Adrenal gland (tissue), 12 donors: Measurements from ENCODE around the gene ETFA. TPM values are rescaled to one million over a fixed set of nuclear protein-coding genes. Genes with fewer than 3 reads are reported as not detected.
"Not testable (repeated sequence)": the region's sequence is repeated elsewhere in the genome, so short reads cannot be mapped to it uniquely, and the experiment has no call there.

ENCODE experiments used
- DNase-seq, 7 donors: peaks; one replicate each; pipeline ENCODE4 v3.0.0-alpha.2; 2019 to 2020
- H3K27ac ChIP-seq, 5 donors: fragments of 200-600 bp; sonication (generic) in 4 of 5; 1 replicate in 3 of 5; 2 replicates in 2 of 5; pipeline versions ENCODE4 v1.5.1 to v1.8.0; 2016 to 2020; ENCODE audit warnings: mild to moderate bottlenecking in 1 of 5
- H3K27me3 ChIP-seq: fragments of 200-600 bp; 2 replicates; pipeline ENCODE4 v1.8.0; 2021
- H3K36me3 ChIP-seq, 2 donors: fragments of 200-600 bp; replicated peaks in 1 of 2; 1 replicate in 1 of 2; 2 replicates in 1 of 2; pipeline versions ENCODE4 v1.5.1 to v1.8.0; 2018 to 2022
- H3K4me1 ChIP-seq, 2 donors: fragments of 200-600 bp; replicated peaks in 1 of 2; 1 replicate in 1 of 2; 2 replicates in 1 of 2; pipeline versions ENCODE4 v1.5.1 to v1.8.0; 2018 to 2021
- H3K4me3 ChIP-seq, 4 donors: fragments of 200-600 bp; sonication (generic) in 3 of 4; one replicate each; pipeline ENCODE4 v1.5.1; 2016 to 2018
- H3K9me3 ChIP-seq, 3 donors: fragments of 200-600 bp; sonication (generic) in 1 of 3; replicated peaks in 1 of 3; 1 replicate in 2 of 3; 2 replicates in 1 of 3; pipeline versions ENCODE4 v1.5.1 to v1.8.0; 2016 to 2021
- CTCF ChIP-seq, 6 experiments: fragments of 450-650 bp in 4 of 6; fragments of 200-600 bp in 2 of 6; sonication (generic) in 1 of 6; IDR thresholded peaks; 1 replicate in 5 of 6; 2 replicates in 1 of 6; pipeline versions ENCODE4 v1.5.1 to v1.8.0; 2016 to 2021; ENCODE audit warnings: antibody characterized with exemption in 6 of 6, mild to moderate bottlenecking in 2 of 6, moderate library complexity in 1 of 6
- POLR2A ChIP-seq, 2 donors: fragments of 450-650 bp; IDR thresholded peaks; one replicate each; pipeline ENCODE4 v1.6.1; 2017; ENCODE audit warnings: antibody characterized with exemption in 2 of 2, mild to moderate bottlenecking in 2 of 2, moderate library complexity in 1 of 2
- WGBS, 4 donors: extraction: QIAGEN DNeasy Blood & Tissue Kit in 2 of 4; methylation state at CpG; one replicate each; pipeline versions ENCODE4 v1.1.5 to v1.1.7; 2013 to 2017; 5-methylcytosine and 5-hydroxymethylcytosine counted together
- intact Hi-C, 2 donors: fragments of 100-400 bp; cut with DNase I; formaldehyde crosslinking; loops; one replicate each; pipeline versions ENCODE4 v1.14.1 to v1.15.0; 2022 to 2023
- polyA plus RNA-seq, 3 donors: library from polyadenylated mRNA; stranded (reverse); fragments of 200-250 nt in 2 of 3; fragments of 350-450 nt in 1 of 3; fragmentation: Illumina TruSeq in 1 of 3; extraction: RNeasy Lipid Tissue Mini Kit (QIAGEN cat#74804) in 1 of 3; gene quantifications; one replicate each; pipeline ENCODE4 v1.2.3, GENCODE V29; 2013 to 2014
- total RNA-seq, 9 donors: library from RNA; depleted of rRNA in 4 of 9; stranded (reverse); fragments of >200 nt in 4 of 9; fragments of 120-200 nt in 1 of 9; fragmentation: NEBNext Ultra II Directional in 1 of 9; extraction: Animal tissue kit (Norgen Biotek cat#: 25700) in 1 of 9; gene quantifications; one replicate each; pipeline versions ENCODE4 v1.1.0 to v1.2.4, GENCODE V29; 2013 to 2023
- donor health status: healthy with polysubstance abuse.
- donor health status: Bipolar disorder and iron deficiency.
- donor health status: DM: yes; HTN: yes; CAD: no.
- donor health status: DM: no; HTN: no; CAD: no.
- donor health status: DM: no; HTN: no; CAD: no.
- donor health status: DM: yes; HTN: yes; CAD: no.

ETFA gene
- total and polyA plus RNA-seq, 12 donors: 50.0 to 339 (median 187) TPM

DNA sequence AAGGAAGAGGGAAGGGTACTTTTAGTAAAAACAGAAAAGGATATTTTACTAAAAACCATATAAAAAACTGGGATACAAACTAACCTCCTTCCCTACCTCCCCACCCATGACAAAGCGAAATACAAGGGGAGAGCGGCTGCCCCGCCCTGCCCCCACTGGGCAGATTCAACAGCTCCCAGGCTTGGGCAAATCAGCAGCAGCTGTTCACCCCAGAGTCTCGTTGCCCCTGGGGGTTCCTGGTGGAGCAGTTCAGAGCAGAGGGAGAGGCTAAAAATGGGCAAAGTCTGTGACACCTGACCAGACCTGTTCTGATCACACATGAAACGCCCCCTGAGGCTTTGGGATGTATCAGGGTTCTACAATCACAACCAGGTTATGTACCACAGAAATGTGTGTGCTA, 2.5 kb upstream of the ETFA start:
- TF ChIP-seq CTCF (IDR thresholded peaks at IDR 0.05): no peak
- TF ChIP-seq POLR2A (IDR thresholded peaks at IDR 0.05): no peak
- no peak overlapping the region for H3K27ac ChIP-seq
- no peaks in the 10 kb centered on the region for H3K27me3 ChIP-seq
- peaks cover 8 to 18% of the 10 kb centered on the region in 2 donors for H3K4me1 ChIP-seq
- H3K36me3 ChIP-seq: no peaks in the 10 kb centered on the region
- 75 to 81% (median 77%) methylated on average over 5 of the region's 5 CpGs for WGBS, 4 donors
- no peak for DNase-seq
- no peaks in the 10 kb centered on the region for H3K9me3 ChIP-seq
- no peak overlapping the region for H3K4me3 ChIP-seq
- intact Hi-C loops: no loop called here

- H3K27ac ChIP-seq, H3K36me3 ChIP-seq, DNase-seq, H3K4me3 ChIP-seq, H3K9me3 ChIP-seq, intact Hi-C loops, H3K27me3 ChIP-seq: not testable (repeated sequence)
- peaks cover 8 to 20% of the 10 kb centered on the region in 2 donors for H3K4me1 ChIP-seq
- WGBS, 4 donors: 86 to 98% (median 96%) methylated on average over 4 of the region's 4 CpGs
Measured at GRCh38 chr15:76313175-76313567, 1.9 kb upstream of the ETFA start.

GRCh38 chr15:76312540-76313174, 1.4 kb upstream of the ETFA start:
- Histone ChIP-seq H3K36me3 (no peaks in the 10 kb centered on the region), H3K9me3 (no peaks in the 10 kb centered on the region), H3K27me3 (no peaks in the 10 kb centered on the region), H3K4me1 (peaks cover 8 to 22% of the 10 kb centered on the region in 2 donors), H3K4me3 (no peak overlapping the region), H3K27ac (peak overlapping the region in 1 of 5 donors; percentile 97)
- no peak for TF ChIP-seq POLR2A (IDR thresholded peaks at IDR 0.05)
- TF ChIP-seq CTCF (IDR thresholded peaks at IDR 0.05): no peak
- WGBS, 4 donors: 87 to 90% (median 90%) methylated on average over 7 of the region's 7 CpGs
- DNase-seq: no peak
- intact Hi-C loops: no loop called here

DNA sequence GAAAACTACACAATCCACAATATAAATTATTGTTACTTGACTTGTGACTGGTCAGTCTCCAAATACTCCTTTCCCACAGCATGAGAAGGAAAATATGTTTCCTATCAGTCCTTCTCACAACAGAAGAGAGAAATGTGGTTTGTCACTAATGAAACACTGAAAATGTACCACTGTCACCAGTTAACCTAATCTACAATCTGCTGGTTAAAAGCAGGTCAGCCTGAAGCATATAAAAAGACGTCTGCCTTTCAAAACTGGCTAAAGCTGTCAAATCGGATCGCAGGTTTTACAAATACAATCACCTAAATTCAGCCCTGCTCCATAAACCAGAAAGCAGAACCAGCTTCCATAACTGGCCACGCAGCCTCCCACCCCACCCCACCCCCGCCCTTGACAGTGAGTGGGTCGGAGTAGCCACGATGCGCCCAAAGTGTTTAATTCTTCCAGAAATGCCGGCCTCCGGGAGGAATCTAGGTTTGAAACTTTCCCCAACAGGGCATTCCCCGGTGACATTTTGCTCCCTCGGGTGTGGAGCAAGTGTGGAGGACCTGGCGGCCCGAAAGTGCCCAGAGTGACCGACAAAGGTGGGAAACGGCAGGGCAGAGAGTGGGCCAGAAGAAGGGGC, 682 bp downstream of the ETFA start:
- peaks cover 12 to 34% of the 10 kb centered on the region in 2 donors for H3K4me1 ChIP-seq

More for the DNA sequence above, 682 bp downstream of the ETFA start:
- Histone ChIP-seq H3K27me3 (no peaks in the 10 kb centered on the region), H3K27ac (peak overlapping the region; percentile 67 to 97 (median 91)), H3K9me3 (no peaks in the 10 kb centered on the region), H3K4me3 (peak overlapping the region; percentile 49 to 95 (median 78)), H3K36me3 (no peaks in the 10 kb centered on the region)
- DNase-seq: peak in 5 of 7 donors; percentile 21 to 55 (median 32)
- intact Hi-C loops: no loop called here
- 0 to 2% (median 1%) methylated on average over 5 to 16 of the region's 16 CpGs for WGBS, 4 donors
- no peak for TF ChIP-seq POLR2A (IDR thresholded peaks at IDR 0.05)
- TF ChIP-seq CTCF (IDR thresholded peaks at IDR 0.05): no peak
